Motor neuron (in vitro differentiated cells): ENCODE results near the gene PITPNM3. TPM values are rescaled to one million over a fixed set of nuclear protein-coding genes. Genes with fewer than 3 reads are reported as not detected.
"Not testable (repeated sequence)": the region's sequence is repeated elsewhere in the genome, so short reads cannot be mapped to it uniquely, and the experiment has no call there.

Experiments used
- ATAC-seq, 8 experiments: fragments of 200-7000 bp; cut with Tn5 transposase; replicated peaks in 6 of 8; 2 replicates each; pipeline ENCODE4 v1.8.0; 2021; ENCODE audit warnings: mild to moderate bottlenecking in 8 of 8, moderate library complexity in 8 of 8
- H3K27ac ChIP-seq, 2 donors: fragments of 250-450 bp; sonication (Bioruptor Pico); 2 replicates each; pipeline ENCODE4 v1.9.0; 2021; ENCODE audit warnings: antibody characterized with exemption in 2 of 2, mild to moderate bottlenecking in 2 of 2, moderate library complexity in 1 of 2
- H3K4me1 ChIP-seq, 2 donors: fragments of 250-450 bp; sonication (Bioruptor Pico); replicated peaks in 1 of 2; 2 replicates each; pipeline ENCODE4 v1.6.1; 2021; ENCODE audit warnings: antibody characterized with exemption in 2 of 2, mild to moderate bottlenecking in 2 of 2, moderate library complexity in 1 of 2
- H3K4me3 ChIP-seq, 5 donors: fragments of 250-450 bp; sonication (Bioruptor Pico); 2 replicates each; pipeline ENCODE4 v1.9.0; 2021; ENCODE audit warnings: antibody characterized with exemption in 5 of 5, mild to moderate bottlenecking in 5 of 5, moderate library complexity in 4 of 5
- WGBS, 10 experiments: fragments of 450-650 bp; shearing (Covaris generic); methylation state at CpG; one replicate each; pipeline ENCODE4 v1.0.0; 2022; 5-methylcytosine and 5-hydroxymethylcytosine counted together
- in situ Hi-C, 9 experiments: fragments of 400-800 bp; cut with MboI; loops; one replicate each; pipeline ENCODE4 v1.15.0; 2021; ENCODE audit warnings: low sequenced_read_pairs in 9 of 9, low pct_unique_long_range_greater_than_20kb in 2 of 9; ENCODE audit not compliant: unreplicated experiment in 9 of 9
- total RNA-seq, 8 experiments: library from RNA; unstranded; fragments of 300-600 nt; gene quantifications; 2 replicates each; pipeline versions ENCODE4 v1.2.3 to v1.2.4, GENCODE V29; 2022

The PITPNM3 gene
- 10 to 100 TPM in 1 of 8 experiments, 1 to 10 TPM in 5, under 1 TPM in 2; 0.31 to 10.1 (median 1.7) TPM for total RNA-seq

DNA sequence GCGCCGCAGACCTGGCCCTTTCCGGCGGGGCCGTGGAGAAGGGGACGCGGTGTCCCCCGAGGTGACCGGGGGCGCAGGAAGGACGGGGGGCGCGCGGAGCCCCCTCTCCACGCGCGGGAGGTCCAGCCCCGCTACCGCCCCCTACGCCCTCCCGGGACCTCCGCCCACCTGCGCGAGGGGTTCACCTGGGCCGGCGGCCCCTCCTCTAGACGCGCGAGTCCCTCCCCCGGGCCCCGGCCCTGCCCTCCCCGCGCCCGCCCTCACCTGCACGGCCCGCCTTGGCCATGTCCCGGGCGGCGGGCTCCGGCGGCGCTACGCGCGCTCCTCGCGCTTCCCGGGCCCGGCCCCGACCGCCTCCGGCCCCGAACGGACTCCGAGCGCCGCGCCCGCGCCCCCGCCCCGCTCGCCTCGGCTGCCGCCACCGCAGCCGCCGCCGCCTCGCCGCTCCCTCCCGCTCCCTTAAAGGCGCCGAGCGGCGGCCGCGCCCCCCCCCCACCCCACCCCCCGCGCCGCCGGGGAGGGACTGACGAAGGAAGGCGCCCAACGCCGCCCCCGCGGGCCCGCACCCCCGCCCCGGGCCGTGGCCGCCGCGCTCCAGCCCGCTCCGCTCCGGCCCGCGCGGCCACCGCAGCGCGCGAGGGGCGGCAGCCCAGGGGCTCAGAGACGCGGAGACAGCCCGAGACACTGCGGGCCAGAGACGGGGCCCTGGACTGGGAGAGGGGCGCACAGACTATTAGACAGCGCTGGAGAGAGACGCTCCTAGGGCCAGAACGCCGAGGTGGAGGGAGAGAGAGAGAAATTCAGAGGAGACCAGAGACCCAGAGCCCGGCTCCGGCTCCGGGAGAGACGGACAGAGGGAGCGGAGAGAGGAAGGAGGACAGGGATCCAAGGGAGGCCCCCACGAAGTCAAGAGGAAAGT, at the start of gene PITPNM3:
Gene PITPNM3, minus strand, starts transcription at position 435 of the 919 bp plus-strand sequence. Its CDS starts 149 bp downstream, at position 286.
- H3K27ac ChIP-seq = peak within 1 kb of the TSS in 1 of 2 donors; percentile 35
- H3K4me1 ChIP-seq = peaks cover 7 to 15% of the 10 kb centered on the region in 2 donors
- WGBS, 10 experiments = 0 to 29% (median 5%) methylated on average over 1 to 4 of the region's 122 CpGs; no CpG with 5 or more reads in 7 of the 10 experiments
- ATAC-seq = peak; percentile 47 to 67 (median 58)
- peak within 1 kb of the TSS; percentile 44 to 62 (median 58) for H3K4me3 ChIP-seq
- in situ Hi-C loops = no loop called here

DNA sequence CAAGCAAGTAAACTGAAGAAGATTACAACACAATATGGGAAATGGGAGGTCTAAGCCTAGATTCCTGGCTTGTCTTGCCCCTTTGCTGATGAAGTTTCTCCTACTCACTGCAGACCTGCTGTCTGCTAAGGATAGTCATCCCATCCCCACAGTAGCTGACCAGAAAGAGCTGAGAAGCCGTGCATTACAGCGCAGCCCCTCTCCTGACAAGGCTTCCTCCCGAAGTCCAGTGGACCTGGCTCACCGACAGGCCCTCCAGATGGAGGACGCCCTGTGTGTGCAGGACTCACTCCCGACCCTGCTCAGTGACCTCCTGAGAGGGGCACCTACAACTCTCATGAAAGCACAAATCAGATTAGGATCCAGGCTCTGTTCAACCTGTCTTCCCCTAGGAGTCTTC, 48.8 kb upstream of the PITPNM3 start:
- Histone ChIP-seq H3K4me1 (no peaks in the 10 kb centered on the region), H3K4me3 (no peak overlapping the region), H3K27ac (no peak overlapping the region)
- in situ Hi-C loops = no loop called here
- no peak for ATAC-seq
- 87 to 100% (median 96%) methylated on average over 2 to 6 of the region's 6 CpGs; no CpG with 5 or more reads in 5 of the 10 experiments for WGBS, 10 experiments

DNA sequence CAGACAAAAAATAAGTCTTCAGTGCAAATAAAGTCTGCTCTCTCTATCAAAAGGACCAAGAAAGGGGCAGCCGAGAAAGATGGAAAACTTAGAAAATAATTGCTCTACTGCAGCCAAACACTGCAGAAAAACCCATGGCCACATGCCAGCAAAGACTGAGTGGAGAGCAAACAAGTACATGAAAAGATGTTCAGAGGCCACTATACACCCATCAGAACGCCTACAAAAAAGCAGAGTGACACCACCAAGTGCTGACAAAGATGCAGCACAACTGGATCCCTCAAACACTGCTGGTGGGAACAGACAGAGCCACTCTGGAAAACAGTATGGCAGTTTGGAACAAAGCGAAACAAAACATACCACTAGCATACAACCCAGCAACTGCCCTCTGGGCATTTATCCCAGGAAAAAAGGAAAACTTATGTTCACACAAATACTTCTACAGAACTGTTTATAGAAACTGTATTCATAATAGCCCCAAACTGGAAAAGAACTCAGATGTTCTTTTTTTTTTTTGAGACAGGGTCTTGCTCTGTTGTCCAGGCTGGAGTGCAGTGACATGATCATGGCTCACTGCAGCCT, 47.5 kb upstream of the PITPNM3 start:
- in situ Hi-C loops = no loop called here
- peak in 4 of 8 experiments; percentile 17 to 84 (median 54) for ATAC-seq
- WGBS, 10 experiments = 30 to 100% (median 93%) methylated on average over 1 to 3 of the region's 3 CpGs; no CpG with 5 or more reads in 1 of the 10 experiments
- H3K27ac ChIP-seq = no peak overlapping the region
- H3K4me3 ChIP-seq = no peak overlapping the region
- no peaks in the 10 kb centered on the region for H3K4me1 ChIP-seq

DNA sequence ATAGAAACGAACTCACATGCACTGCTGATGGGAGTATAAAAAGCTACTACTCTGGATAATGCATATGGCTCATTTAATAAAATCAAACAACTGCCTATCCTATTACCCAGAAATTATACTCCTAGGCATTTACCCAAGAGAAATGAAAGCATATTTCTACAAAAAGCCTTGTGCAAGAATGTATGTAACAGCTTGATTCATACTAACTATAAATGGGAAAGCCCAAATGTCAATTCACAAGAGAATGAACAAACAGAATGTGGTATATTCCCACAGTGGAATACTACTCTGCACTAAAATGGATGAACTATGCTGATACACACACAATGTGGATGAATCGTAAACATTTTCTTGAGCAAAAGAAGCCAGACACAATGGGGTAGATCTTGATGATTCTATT, 45.8 kb upstream of the PITPNM3 start:
- Histone ChIP-seq H3K27ac (no peak overlapping the region), H3K4me3 (no peak overlapping the region), H3K4me1 (no peaks in the 10 kb centered on the region)
- WGBS, 10 experiments = 40 to 100% (median 95%) methylated on average over 1 to 2 of the region's 2 CpGs; no CpG with 5 or more reads in 2 of the 10 experiments
- no peak for ATAC-seq
- in situ Hi-C loops = no loop called here

DNA sequence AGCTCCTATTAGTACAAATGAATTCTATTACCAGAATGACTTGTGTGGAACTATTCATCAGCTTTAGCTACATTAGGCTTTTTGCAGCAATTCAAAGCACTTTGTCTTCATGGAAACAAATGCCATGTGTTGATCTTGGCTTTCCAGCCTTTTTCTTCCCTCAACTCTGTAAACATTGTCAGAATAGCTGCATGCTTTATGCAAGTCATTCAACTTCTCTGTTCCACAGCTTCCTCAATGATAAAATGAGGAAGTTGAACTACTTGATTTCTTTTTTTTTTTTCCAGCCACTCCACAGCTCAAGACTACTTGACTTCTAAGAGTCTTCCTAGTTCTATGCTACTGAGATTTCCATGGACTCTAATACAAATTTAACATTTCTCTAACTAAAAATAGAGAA, 43.0 kb upstream of the PITPNM3 start:
- Histone ChIP-seq H3K4me1 (no peaks in the 10 kb centered on the region), H3K27ac (no peak overlapping the region), H3K4me3 (no peak overlapping the region)
- in situ Hi-C loops = no loop called here
- ATAC-seq = peak in 6 of 8 experiments; percentile 35 to 92 (median 59)

DNA sequence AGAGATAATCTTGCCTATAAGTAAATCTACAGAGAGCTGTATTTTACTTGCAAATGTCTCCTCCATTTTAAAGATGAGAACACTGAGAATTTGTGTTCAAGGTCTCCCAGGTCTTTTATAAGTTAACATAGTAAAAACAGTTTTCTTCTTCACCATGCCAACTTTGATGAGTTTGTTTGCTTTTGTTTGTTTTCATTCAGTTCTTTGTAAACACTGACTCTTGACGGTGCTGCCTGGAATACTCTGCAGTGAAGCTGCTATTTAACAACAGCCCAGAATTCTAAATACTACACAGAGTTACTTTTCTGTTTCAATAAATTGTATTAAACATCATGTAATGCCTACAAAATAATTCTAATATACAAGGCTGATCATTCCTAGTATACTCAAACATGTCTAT, 41.4 kb upstream of the PITPNM3 start:
- no peaks in the 10 kb centered on the region for H3K4me1 ChIP-seq
- no peak overlapping the region for H3K4me3 ChIP-seq
- in situ Hi-C loops = no loop called here
- WGBS, 10 experiments = 78 to 100% (median 87%) methylated on average over 1 of the region's 1 CpG; no CpG with 5 or more reads in 2 of the 10 experiments
- peak in 1 of 8 experiments; percentile 49 for ATAC-seq
- no peak overlapping the region for H3K27ac ChIP-seq

DNA sequence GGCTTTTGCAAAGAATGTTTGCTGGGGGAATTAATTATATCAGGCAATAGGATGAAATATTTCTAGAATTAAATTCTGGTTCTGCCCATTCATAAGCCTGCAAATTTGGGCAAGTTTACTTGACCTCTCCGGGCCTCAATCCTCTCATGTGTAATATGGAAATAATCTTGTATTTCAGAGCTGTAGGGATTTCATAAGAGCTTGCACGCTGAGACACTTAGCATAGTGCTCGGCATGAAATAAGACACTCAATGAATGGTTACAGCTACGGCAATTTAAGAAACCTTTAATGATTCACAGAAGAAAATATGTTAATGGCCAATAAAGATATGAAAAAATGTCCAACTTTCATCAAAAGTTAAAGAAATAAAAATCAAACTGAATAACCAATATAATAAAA, 40.6 kb upstream of the PITPNM3 start:
- Histone ChIP-seq H3K27ac (no peak overlapping the region), H3K4me1 (no peaks in the 10 kb centered on the region), H3K4me3 (no peak overlapping the region)
- in situ Hi-C loops = no loop called here
- ATAC-seq = peak in 2 of 8 experiments; percentile 36 to 61
- WGBS, 10 experiments = 30 to 100% (median 89%) methylated on average over 2 to 4 of the region's 4 CpGs

DNA sequence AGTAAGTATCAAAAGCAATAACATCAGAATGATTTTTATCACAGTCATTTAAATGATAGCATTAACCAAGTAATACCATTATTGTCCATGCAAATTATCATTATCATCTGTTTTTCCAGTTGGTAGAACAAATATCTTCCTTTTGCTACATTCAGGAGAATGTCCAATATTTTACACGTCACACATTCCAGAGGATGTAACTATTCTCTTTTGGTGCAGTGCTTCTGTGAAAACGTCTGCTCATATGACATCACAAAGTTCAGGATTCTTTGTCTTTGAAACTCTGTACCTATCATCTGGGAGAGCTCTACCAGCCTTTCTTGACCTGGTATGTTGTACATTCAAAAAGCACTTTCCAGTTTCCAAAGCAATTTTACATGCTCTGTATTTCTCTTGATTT, 40.2 kb upstream of the PITPNM3 start:
- H3K27ac ChIP-seq = no peak overlapping the region
- ATAC-seq = no peak
- H3K4me1 ChIP-seq = no peaks in the 10 kb centered on the region
- H3K4me3 ChIP-seq = no peak overlapping the region
- in situ Hi-C loops = no loop called here
- WGBS, 10 experiments = 30 to 100% (median 92%) methylated on average over 1 to 2 of the region's 2 CpGs; no CpG with 5 or more reads in 1 of the 10 experiments

DNA sequence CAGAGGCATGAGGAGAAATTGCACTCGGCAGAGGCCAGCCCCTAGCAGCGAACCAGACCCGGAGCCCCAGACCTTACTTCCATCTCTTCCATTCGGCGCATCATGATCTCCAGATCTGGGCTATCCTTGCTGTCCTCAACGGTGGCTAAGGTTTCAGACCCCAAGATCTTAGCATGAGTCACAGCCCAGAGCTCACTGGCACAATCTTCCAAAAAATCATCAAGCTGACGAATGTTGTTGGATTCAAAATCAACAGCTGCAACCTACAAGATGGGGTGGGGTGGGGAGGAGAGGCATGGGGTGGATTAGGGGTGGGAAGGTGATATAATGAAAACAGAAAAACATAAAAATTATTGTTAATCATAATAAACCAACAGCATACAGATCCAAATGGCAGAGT, 39.7 kb upstream of the PITPNM3 start:
- Histone ChIP-seq H3K4me1 (no peaks in the 10 kb centered on the region), H3K4me3 (no peak overlapping the region), H3K27ac (no peak overlapping the region)
- ATAC-seq = no peak
- in situ Hi-C loops = no loop called here
- 67 to 100% (median 100%) methylated on average over 1 to 2 of the region's 7 CpGs; no CpG with 5 or more reads in 6 of the 10 experiments for WGBS, 10 experiments

DNA sequence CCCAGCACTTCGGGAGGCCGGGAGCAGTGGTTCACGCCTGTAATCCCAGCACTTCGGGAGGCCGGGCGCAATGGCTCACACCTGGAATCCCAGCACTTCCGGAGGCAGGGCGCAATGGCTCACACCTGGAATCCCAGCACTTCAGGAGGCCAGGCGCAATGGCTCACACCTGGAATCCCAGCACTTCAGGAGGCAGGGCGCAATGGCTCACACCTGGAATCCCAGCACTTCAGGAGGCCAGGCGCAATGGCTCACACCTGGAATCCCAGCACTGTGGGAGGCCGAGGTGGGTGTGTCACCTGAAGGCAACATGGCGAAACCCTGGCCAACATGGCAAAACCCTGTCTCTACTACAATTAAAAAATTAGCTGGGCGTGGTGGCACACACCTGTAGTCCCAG, 37.0 kb upstream of the PITPNM3 start:
- H3K4me1 ChIP-seq, in situ Hi-C loops, ATAC-seq, H3K27ac ChIP-seq, H3K4me3 ChIP-seq: not testable (repeated sequence)
- 98 to 100% (median 100%) methylated on average over 1 to 10 of the region's 14 CpGs; no CpG with 5 or more reads in 5 of the 10 experiments for WGBS, 10 experiments

DNA sequence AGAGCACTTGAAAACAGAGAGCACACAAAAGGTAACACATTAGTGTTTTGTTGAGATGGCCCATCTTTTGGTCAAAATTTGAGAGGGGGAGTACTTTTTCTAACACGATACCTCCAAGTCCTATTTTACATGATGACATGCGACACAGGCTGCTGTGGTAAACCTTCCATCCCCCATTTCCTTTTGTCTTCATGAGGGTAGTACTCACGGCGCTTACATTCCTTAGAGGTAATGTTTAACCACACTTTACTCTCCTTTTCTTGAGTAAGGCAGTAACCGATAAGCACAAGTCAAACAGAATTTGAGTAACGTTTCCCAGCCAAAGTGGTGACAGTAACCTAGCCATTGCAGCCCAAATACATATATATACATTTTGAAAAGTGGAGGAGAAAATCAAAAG, 35.8 kb upstream of the PITPNM3 start:
- no peaks in the 10 kb centered on the region for H3K4me1 ChIP-seq
- ATAC-seq = no peak
- in situ Hi-C loops = no loop called here
- WGBS, 10 experiments = 12 to 100% (median 39%) methylated on average over 1 to 6 of the region's 6 CpGs
- no peak overlapping the region for H3K4me3 ChIP-seq
- no peak overlapping the region for H3K27ac ChIP-seq

DNA sequence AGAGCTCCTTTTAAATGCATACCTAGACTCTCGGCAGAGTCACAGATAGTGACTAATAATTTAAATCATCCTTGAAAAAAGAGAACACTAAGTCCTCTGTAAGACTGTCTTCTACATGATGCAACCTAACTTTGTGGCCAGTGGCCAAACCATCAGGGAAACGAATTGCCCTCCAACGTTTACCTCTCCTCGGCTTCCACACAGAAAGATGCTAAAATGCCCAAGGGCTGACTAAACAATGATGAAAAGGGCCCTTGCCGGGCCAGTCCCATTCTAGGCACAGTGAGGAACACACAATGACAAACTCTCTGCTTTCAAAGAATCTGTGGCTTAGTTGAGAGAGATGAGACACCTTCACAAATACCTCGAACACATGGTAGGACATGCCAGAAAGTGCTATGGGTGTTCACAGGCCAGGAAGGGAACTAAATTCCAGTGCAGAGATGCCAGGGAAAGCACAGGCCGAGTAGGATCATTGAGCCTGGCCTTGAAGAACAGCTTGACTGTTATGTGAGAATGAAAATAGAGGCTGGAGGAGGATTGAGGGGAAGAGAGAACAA, 35.3 kb upstream of the PITPNM3 start:
- H3K4me1 ChIP-seq = no peaks in the 10 kb centered on the region
- H3K4me3 ChIP-seq = no peak overlapping the region
- ATAC-seq = peak in 3 of 8 experiments; percentile 31 to 79 (median 53)
- 0 to 100% (median 64%) methylated on average over 1 to 7 of the region's 7 CpGs for WGBS, 10 experiments
- in situ Hi-C loops = no loop called here
- H3K27ac ChIP-seq = no peak overlapping the region
